ENCODE measurements around the gene ZNF234.
"Not testable (repeated sequence)": the region's sequence is repeated elsewhere in the genome, so short reads cannot be mapped to it uniquely, and the experiment has no call there.

ZNF234 gene

GRCh38 chr19:44141191-44142058, at the start of gene ZNF234:
TSS of gene ZNF234 (plus strand) at chr19:44141554. CDS start at chr19:44144633, 3,079 bp downstream.
- peak; percentile 41 to 86 (median 46) for DNase-seq

- no peak for DNase-seq
These were observed 49.2 kb upstream of the ZNF234 start for GRCh38 chr19:44092108-44092507.

GRCh38 chr19:44093931-44094765, 47.2 kb upstream of the ZNF234 start, which contains the start of gene ZNF224:
TSS of gene ZNF224 (plus strand) at chr19:44094361. CDS start at chr19:44097874, 3,513 bp downstream.
- DNase-seq: peak; percentile 89 to 94 (median 92)

- no peak for DNase-seq
These were observed 33.6 kb upstream of the ZNF234 start for GRCh38 chr19:44107751-44108150.

- no peak for DNase-seq
These were observed 31.9 kb upstream of the ZNF234 start for GRCh38 chr19:44109458-44109857.

- peak in 1 of 3 experiments; percentile 12 for DNase-seq
These were observed 29.4 kb upstream of the ZNF234 start for GRCh38 chr19:44111910-44112463.

- DNase-seq: no peak
These were observed 28.6 kb upstream of the ZNF234 start for GRCh38 chr19:44112802-44113137.

- DNase-seq: peak; percentile 92 to 99 (median 98)
These were observed 28.1 kb upstream of the ZNF234 start, which contains the start of gene ZNF225 for GRCh38 chr19:44113138-44113783. TSS of gene ZNF225 (plus strand) at chr19:44113399. CDS start at chr19:44115828, 2,429 bp downstream.

- DNase-seq: peak; percentile 2 to 28 (median 21)
These were observed 27.5 kb upstream of the ZNF234 start for GRCh38 chr19:44113784-44114390.

GRCh38 chr19:44121162-44121561, 20.2 kb upstream of the ZNF234 start:
- not testable (repeated sequence) for DNase-seq

- DNase-seq: no peak
These were observed 9.4 kb upstream of the ZNF234 start for GRCh38 chr19:44131955-44132354.

- no peak for DNase-seq
These were observed 692 bp downstream of the ZNF234 start for GRCh38 chr19:44142059-44142433.

- no peak for DNase-seq
These were observed 8.4 kb downstream of the ZNF234 start for GRCh38 chr19:44149776-44150175.

GRCh38 chr19:44151491-44151890, 10.1 kb downstream of the ZNF234 start:
- no peak for DNase-seq

- no peak for DNase-seq
These were observed 15.1 kb downstream of the ZNF234 start for GRCh38 chr19:44156475-44156874.

GRCh38 chr19:44163789-44164188, 22.4 kb downstream of the ZNF234 start:
- no peak for DNase-seq

- no peak for DNase-seq
These were observed 22.9 kb downstream of the ZNF234 start for GRCh38 chr19:44164327-44164672.

GRCh38 chr19:44164673-44165512, 23.5 kb downstream of the ZNF234 start, which contains the start of gene ZNF226:
TSS of gene ZNF226 (plus strand) at chr19:44165100. CDS start at chr19:44170081, 4,981 bp downstream.
- peak; percentile 86 to 98 (median 98) for DNase-seq

GRCh38 chr19:44170660-44171059, 29.3 kb downstream of the ZNF234 start:
- DNase-seq: not testable (repeated sequence)

GRCh38 chr19:44176590-44176989, 35.2 kb downstream of the ZNF234 start:
- no peak for DNase-seq

GRCh38 chr19:44180968-44181367, 39.6 kb downstream of the ZNF234 start:
- DNase-seq: no peak

Data from NCI-H1417 (cell line).